ENCODE measurements around the gene GNAQ. TPM values are rescaled to one million over a fixed set of nuclear protein-coding genes. Genes with fewer than 3 reads are reported as not detected.

The GNAQ gene
- total RNA-seq, 5 donors from 2014 or later (not counting 1 experiment from before 2014, with no cell fraction given) = 29.3 to 48.4 (median 38.3) TPM

DNA sequence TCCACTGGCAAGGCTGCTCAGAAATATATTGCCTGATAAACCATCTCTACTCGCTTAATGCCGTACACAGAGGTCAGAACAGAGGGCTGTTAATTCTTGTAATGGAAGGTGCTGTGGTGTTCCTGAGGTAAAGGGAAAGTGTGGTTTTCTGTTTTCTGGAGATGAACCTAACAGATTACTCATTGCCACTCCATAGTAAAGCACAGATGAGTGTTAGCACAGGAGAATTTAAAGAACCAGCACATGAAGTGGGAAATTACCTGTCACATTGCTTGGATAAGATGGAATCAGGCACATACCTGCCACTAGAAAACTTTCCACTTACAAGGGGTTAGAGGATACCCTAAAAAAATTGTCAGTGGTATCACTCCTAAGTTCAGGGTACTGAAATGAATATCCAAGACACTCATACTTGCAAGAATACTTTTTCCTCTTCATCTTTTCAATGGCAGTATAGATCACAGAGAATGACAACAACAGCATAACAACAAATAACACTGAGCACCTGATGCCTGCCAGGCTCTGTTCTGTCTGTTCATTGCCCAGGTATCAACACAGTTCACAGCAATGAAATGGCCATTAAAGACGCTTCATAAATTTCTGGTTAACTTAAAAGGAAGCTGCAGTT lies 230.6 kb downstream of the GNAQ start:
- no peaks in the 10 kb centered on the region for H3K4me1 ChIP-seq (ENCODE audit: control insufficient read depth in 1 of 2, extremely low read depth in 1 of 2, insufficient read depth in 2 of 2, low read length in 2 of 2)
- H3K4me3 Mint-ChIP-seq = no peak overlapping the region
- WGBS (ENCODE audit: insufficient coverage) = no CpG with 5 or more reads among the region's 3 CpGs
- CTCF ChIA-PET = no interaction called here
- H3K9me3 Mint-ChIP-seq = peaks cover 0 to 1% (median 0%) of the 10 kb centered on the region in 3 donors
- ATAC-seq (replicated peaks in 1 of 4) (no peak), DNase-seq (no peak)
- no peaks in the 10 kb centered on the region for H3K9me3 ChIP-seq
- no peak overlapping the region for H3K4me3 ChIP-seq (ENCODE audit: control insufficient read depth in 1 of 2, extremely low read depth in 1 of 2, low read length in 1 of 2)
- no peak overlapping the region for H3K27ac ChIP-seq (ENCODE audit: low read length)
- no peak overlapping the region for H3K27ac Mint-ChIP-seq
- H3K36me3 Mint-ChIP-seq = peaks cover 50% of the 10 kb centered on the region
- no peaks in the 10 kb centered on the region for H3K27me3 ChIP-seq (replicated peaks in 1 of 2; ENCODE audit: control insufficient read depth in 2 of 2, extremely low read depth in 1 of 2, insufficient read depth in 2 of 2, low read length in 1 of 2)
- H3K36me3 ChIP-seq (ENCODE audit: control insufficient read depth in 2 of 2, extremely low read depth in 1 of 2, insufficient read depth in 1 of 2, low read length in 1 of 2) = peaks cover 0 to 2% of the 10 kb centered on the region in 2 donors
- peaks cover 0 to 8% (median 0%) of the 10 kb centered on the region in 3 donors for H3K4me1 Mint-ChIP-seq
- no peaks in the 10 kb centered on the region for H3K27me3 Mint-ChIP-seq
- POLR2A ChIA-PET = no interaction called here

DNA sequence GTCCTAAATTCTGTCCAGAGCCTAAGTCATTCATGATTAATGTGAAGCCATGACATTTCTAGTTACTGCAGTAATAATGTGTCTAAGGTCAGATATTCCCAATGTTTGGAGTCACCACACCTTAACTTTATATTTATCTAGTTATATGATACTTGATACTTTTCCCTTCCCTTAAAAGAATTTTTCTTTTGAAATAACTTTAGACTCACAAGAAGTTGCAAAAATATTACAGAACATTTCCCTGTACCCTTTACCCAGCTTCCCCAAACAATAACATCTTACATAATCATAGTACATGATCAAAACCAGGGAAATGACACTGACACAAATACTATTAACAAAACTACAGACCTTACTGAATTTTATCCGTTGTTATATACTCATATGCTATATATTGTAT lies 233.5 kb downstream of the GNAQ start:
- DNase-seq = no peak
- H3K9me3 Mint-ChIP-seq = peaks cover 0 to 1% (median 0%) of the 10 kb centered on the region in 3 donors
- WGBS (ENCODE audit: insufficient coverage) = no CpG with 5 or more reads among the region's 1 CpG
- no peak overlapping the region for H3K4me3 Mint-ChIP-seq
- Histone ChIP-seq H3K4me3 (ENCODE audit: control insufficient read depth in 1 of 2, extremely low read depth in 1 of 2, low read length in 1 of 2) (no peak overlapping the region), H3K36me3 (ENCODE audit: control insufficient read depth in 2 of 2, extremely low read depth in 1 of 2, insufficient read depth in 1 of 2, low read length in 1 of 2) (peaks cover 0 to 6% of the 10 kb centered on the region in 2 donors), H3K27me3 (replicated peaks in 1 of 2; ENCODE audit: control insufficient read depth in 2 of 2, extremely low read depth in 1 of 2, insufficient read depth in 2 of 2, low read length in 1 of 2) (no peaks in the 10 kb centered on the region), H3K27ac (ENCODE audit: low read length) (no peak overlapping the region), H3K9me3 (no peaks in the 10 kb centered on the region), H3K4me1 (ENCODE audit: control insufficient read depth in 1 of 2, extremely low read depth in 1 of 2, insufficient read depth in 2 of 2, low read length in 2 of 2) (no peaks in the 10 kb centered on the region)
- H3K36me3 Mint-ChIP-seq = peaks cover 60% of the 10 kb centered on the region
- ChIA-PET POLR2A (no interaction called here), CTCF (no interaction called here)
- no peak for ATAC-seq (replicated peaks in 1 of 4)
- H3K4me1 Mint-ChIP-seq = peaks cover 0 to 12% (median 0%) of the 10 kb centered on the region in 3 donors
- H3K27me3 Mint-ChIP-seq = no peaks in the 10 kb centered on the region
- H3K27ac Mint-ChIP-seq = no peak overlapping the region

DNA sequence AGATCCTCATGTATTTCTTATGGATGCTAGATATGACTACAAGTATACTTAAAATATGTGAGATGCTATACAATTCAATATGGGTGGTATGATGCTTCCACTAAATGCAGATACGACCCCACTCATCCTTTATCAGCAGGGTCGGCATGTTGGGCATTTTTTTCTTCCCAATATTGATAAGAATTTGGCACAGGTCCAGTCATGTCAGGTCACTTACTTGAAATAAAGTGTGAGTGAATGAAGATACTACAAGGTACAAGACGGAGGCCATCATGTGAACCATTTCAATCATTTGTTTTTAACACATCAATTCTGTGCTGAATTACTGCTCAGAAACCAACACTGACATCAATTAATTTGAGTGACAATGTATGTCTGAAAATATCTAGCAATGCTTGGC lies 236.6 kb downstream of the GNAQ start:
- ATAC-seq (replicated peaks in 1 of 4) = no peak
- H3K4me3 ChIP-seq (ENCODE audit: control insufficient read depth in 1 of 2, extremely low read depth in 1 of 2, low read length in 1 of 2) = no peak overlapping the region
- H3K4me1 Mint-ChIP-seq = peaks cover 0 to 5% (median 0%) of the 10 kb centered on the region in 3 donors
- no peaks in the 10 kb centered on the region for H3K4me1 ChIP-seq (ENCODE audit: control insufficient read depth in 1 of 2, extremely low read depth in 1 of 2, insufficient read depth in 2 of 2, low read length in 2 of 2)
- peaks cover 0 to 14% of the 10 kb centered on the region in 2 donors for H3K36me3 ChIP-seq (ENCODE audit: control insufficient read depth in 2 of 2, extremely low read depth in 1 of 2, insufficient read depth in 1 of 2, low read length in 1 of 2)
- no peaks in the 10 kb centered on the region for H3K27me3 Mint-ChIP-seq
- no peaks in the 10 kb centered on the region for H3K27me3 ChIP-seq (replicated peaks in 1 of 2; ENCODE audit: control insufficient read depth in 2 of 2, extremely low read depth in 1 of 2, insufficient read depth in 2 of 2, low read length in 1 of 2)
- no peak overlapping the region for H3K27ac ChIP-seq (ENCODE audit: low read length)
- no peak overlapping the region for H3K27ac Mint-ChIP-seq
- no CpG with 5 or more reads among the region's 3 CpGs for WGBS (ENCODE audit: insufficient coverage)
- no peaks in the 10 kb centered on the region for H3K9me3 Mint-ChIP-seq
- DNase-seq = no peak
- ChIA-PET CTCF (no interaction called here), POLR2A (no interaction called here)
- peaks cover 61% of the 10 kb centered on the region for H3K36me3 Mint-ChIP-seq
- H3K4me3 Mint-ChIP-seq = no peak overlapping the region
- no peaks in the 10 kb centered on the region for H3K9me3 ChIP-seq

DNA sequence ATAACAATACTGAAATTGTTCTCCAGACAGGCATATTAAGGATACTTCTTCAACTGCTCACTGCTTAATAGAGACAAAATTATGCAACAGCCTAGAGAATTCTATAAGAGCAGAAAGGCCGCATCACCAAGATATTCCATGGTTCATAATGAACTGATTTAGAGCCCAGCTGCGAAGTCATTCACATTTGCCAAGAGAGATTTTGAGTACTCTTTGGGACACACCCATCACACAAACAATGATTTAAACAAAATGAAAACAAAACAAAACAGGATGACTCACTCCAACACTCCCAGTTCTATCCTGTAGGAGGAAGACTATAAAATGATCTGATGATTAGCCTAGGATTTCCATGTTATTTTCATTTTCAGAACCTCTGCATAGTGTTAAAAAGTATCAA lies 237.8 kb downstream of the GNAQ start:
- H3K36me3 Mint-ChIP-seq = peaks cover 66% of the 10 kb centered on the region
- no peaks in the 10 kb centered on the region for H3K27me3 Mint-ChIP-seq
- ATAC-seq (replicated peaks in 1 of 4) (no peak), DNase-seq (no peak)
- H3K27ac Mint-ChIP-seq = no peak overlapping the region
- peaks cover 0 to 18% of the 10 kb centered on the region in 2 donors for H3K36me3 ChIP-seq (ENCODE audit: control insufficient read depth in 2 of 2, extremely low read depth in 1 of 2, insufficient read depth in 1 of 2, low read length in 1 of 2)
- no peaks in the 10 kb centered on the region for H3K9me3 ChIP-seq
- H3K27me3 ChIP-seq (replicated peaks in 1 of 2; ENCODE audit: control insufficient read depth in 2 of 2, extremely low read depth in 1 of 2, insufficient read depth in 2 of 2, low read length in 1 of 2) = no peaks in the 10 kb centered on the region
- ChIA-PET CTCF (no interaction called here), POLR2A (no interaction called here)
- no peak overlapping the region for H3K4me3 ChIP-seq (ENCODE audit: control insufficient read depth in 1 of 2, extremely low read depth in 1 of 2, low read length in 1 of 2)
- 100% methylated on average over 1 of the region's 2 CpGs for WGBS (ENCODE audit: insufficient coverage)
- H3K4me1 Mint-ChIP-seq = peaks cover 0 to 10% (median 0%) of the 10 kb centered on the region in 3 donors
- no peak overlapping the region for H3K27ac ChIP-seq (ENCODE audit: low read length)
- H3K9me3 Mint-ChIP-seq = no peaks in the 10 kb centered on the region
- H3K4me1 ChIP-seq (ENCODE audit: control insufficient read depth in 1 of 2, extremely low read depth in 1 of 2, insufficient read depth in 2 of 2, low read length in 2 of 2) = no peaks in the 10 kb centered on the region
- H3K4me3 Mint-ChIP-seq = no peak overlapping the region

DNA sequence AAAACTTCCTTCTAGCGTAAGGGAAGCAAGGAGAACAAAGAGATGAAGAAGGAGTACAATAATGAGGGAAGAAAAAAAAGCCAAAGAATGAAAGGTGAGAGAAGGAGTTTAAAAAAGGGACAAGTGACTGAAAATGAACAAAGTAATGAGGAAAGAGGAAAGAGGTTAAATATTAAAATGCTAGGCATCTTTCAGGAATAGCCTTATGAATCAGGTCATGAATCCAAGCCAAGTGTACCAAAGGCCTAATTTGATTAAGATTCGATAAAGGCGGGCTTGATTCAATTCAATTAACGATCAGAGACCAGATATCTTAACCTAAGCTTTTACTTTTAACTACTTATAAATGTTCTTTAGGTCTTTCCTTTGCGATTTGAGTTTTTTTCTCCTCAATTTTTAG lies 241.7 kb downstream of the GNAQ start:
- Mint-ChIP-seq H3K27me3 (no peaks in the 10 kb centered on the region), H3K27ac (no peak overlapping the region), H3K36me3 (peaks cover 66% of the 10 kb centered on the region), H3K9me3 (no peaks in the 10 kb centered on the region), H3K4me3 (no peak overlapping the region), H3K4me1 (peaks cover 0 to 14% (median 1%) of the 10 kb centered on the region in 3 donors)
- 100% methylated on average over 1 of the region's 5 CpGs for WGBS (ENCODE audit: insufficient coverage)
- Histone ChIP-seq H3K9me3 (no peaks in the 10 kb centered on the region), H3K27me3 (replicated peaks in 1 of 2; ENCODE audit: control insufficient read depth in 2 of 2, extremely low read depth in 1 of 2, insufficient read depth in 2 of 2, low read length in 1 of 2) (no peaks in the 10 kb centered on the region), H3K4me1 (ENCODE audit: control insufficient read depth in 1 of 2, extremely low read depth in 1 of 2, insufficient read depth in 2 of 2, low read length in 2 of 2) (no peaks in the 10 kb centered on the region), H3K4me3 (ENCODE audit: control insufficient read depth in 1 of 2, extremely low read depth in 1 of 2, low read length in 1 of 2) (no peak overlapping the region), H3K27ac (ENCODE audit: low read length) (no peak overlapping the region), H3K36me3 (ENCODE audit: control insufficient read depth in 2 of 2, extremely low read depth in 1 of 2, insufficient read depth in 1 of 2, low read length in 1 of 2) (peaks cover 0 to 19% of the 10 kb centered on the region in 2 donors)
- no peak for ATAC-seq (replicated peaks in 1 of 4)
- POLR2A ChIA-PET = interaction anchor here in 1 of 2 donors (0.6 kb wide), 1 partner anchor 17 kb away, joined by 3 read pairs; no protein-coding TSS in a partner anchor
- no peak for DNase-seq
- CTCF ChIA-PET = no interaction called here

DNA sequence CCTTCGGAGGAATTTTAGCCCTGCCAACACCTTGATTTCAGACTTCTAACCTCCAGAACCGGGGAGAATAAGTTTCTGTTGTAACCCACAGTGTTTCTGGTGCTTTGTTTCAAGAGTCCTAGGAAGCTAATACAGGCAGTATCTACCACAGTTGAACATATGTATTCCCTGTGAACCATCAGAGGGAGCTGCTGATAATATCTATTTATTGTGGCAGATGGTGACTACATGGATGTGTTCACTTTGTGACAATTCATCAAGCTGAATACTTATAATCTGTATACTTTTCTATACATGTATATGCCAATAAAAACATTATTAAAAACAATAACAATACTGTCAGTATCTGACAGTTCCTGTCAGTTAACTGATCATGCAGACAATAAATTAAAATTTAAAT lies 246.3 kb downstream of the GNAQ start:
- H3K4me1 Mint-ChIP-seq = peaks cover 15 to 24% (median 19%) of the 10 kb centered on the region in 3 donors
- Histone ChIP-seq H3K27me3 (replicated peaks in 1 of 2; ENCODE audit: control insufficient read depth in 2 of 2, extremely low read depth in 1 of 2, insufficient read depth in 2 of 2, low read length in 1 of 2) (no peaks in the 10 kb centered on the region), H3K27ac (ENCODE audit: low read length) (no peak overlapping the region), H3K4me3 (ENCODE audit: control insufficient read depth in 1 of 2, extremely low read depth in 1 of 2, low read length in 1 of 2) (no peak overlapping the region), H3K36me3 (ENCODE audit: control insufficient read depth in 2 of 2, extremely low read depth in 1 of 2, insufficient read depth in 1 of 2, low read length in 1 of 2) (peaks cover 0 to 8% of the 10 kb centered on the region in 2 donors), H3K4me1 (ENCODE audit: control insufficient read depth in 1 of 2, extremely low read depth in 1 of 2, insufficient read depth in 2 of 2, low read length in 2 of 2) (no peaks in the 10 kb centered on the region), H3K9me3 (peaks cover 2% of the 10 kb centered on the region)
- H3K27me3 Mint-ChIP-seq = no peaks in the 10 kb centered on the region
- no peak for ATAC-seq (replicated peaks in 1 of 4)
- no peak for DNase-seq
- H3K36me3 Mint-ChIP-seq = peaks cover 47% of the 10 kb centered on the region
- ChIA-PET POLR2A (no interaction called here), CTCF (interaction anchor here (0.5 to 0.6 kb wide), 2 partner anchors 21 to 633 kb away, joined by 3 to 6 read pairs; no protein-coding TSS in a partner anchor)
- peaks cover 0 to 3% (median 1%) of the 10 kb centered on the region in 3 donors for H3K9me3 Mint-ChIP-seq
- no peak overlapping the region for H3K4me3 Mint-ChIP-seq
- WGBS (ENCODE audit: insufficient coverage) = no CpG with 5 or more reads among the region's 2 CpGs
- no peak overlapping the region for H3K27ac Mint-ChIP-seq
